ENCODE measurements around the gene MED15.
A peak's percentile ranks its signal among the peaks of the same experiment; 100 is the strongest.

Gene MED15

DNA sequence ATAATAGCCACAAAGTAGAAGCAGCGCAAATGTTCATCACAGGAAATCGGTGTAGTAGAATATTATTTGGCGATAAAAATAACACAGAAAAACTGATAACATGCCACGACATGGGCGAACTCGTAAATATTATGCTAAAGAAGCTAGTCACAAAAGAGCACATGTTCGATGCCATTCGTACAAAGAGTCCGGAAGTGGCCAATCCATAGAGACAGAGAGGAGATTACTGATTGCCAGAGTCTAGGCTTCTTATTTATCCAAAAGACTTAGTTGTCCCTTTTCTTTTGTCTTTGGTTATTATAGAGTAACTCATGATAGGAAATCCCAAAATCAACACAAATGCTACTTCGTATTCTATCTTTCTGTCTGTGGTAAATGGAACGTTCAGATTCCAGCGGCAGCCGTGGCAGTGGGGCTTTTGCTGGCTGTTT, 56.5 kb downstream of the MED15 start:
- ATAC-seq (replicated peaks): no peak
- Mint-ChIP-seq H3K27ac (peak overlapping the region; percentile 82 to 96), H3K9me3 (peaks cover 0 to 3% of the 10 kb centered on the region in 2 donors), H3K4me1 (ENCODE audit: low read depth in 2 of 2) (peaks cover 66 to 71% of the 10 kb centered on the region in 2 donors), H3K4me3 (peak overlapping the region; percentile 82 to 90), H3K27me3 (no peaks in the 10 kb centered on the region), H3K36me3 (ENCODE audit: insufficient read depth) (peaks cover 76% of the 10 kb centered on the region)
- no peak for DNase-seq

DNA sequence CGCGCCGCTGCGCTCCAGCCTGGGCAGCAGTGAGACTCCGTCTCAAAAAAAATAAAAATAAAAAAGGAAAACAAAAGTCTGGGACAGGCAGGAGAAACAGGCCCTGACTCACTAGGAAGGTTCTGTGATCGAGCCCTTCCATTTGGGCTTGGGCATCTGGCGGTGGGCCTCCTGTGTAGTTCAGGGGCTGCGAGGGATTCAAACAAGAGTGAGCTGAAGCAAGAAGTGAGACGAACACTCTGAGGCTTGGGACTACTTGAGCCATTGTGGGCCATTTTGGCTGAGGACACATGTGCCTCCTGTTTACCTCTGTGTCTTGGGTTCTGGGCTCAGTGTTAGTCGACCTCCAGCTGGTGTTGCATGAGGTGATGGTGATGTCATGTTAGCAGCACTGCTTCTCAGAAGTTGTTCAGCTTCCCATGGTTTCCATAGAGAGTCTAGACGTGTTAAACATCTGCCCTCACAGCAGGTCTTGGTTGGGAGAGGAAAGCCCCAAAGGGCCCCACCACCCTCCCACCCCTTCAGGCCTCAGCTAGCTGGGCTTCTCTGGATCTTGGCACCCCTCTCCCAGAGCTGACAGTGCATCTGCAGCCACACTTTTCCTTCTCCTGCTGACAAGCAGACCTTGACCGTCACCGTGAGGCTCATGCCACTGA, 57.8 kb downstream of the MED15 start:
- DNase-seq (no peak), ATAC-seq (replicated peaks) (peak; percentile 2)
- Mint-ChIP-seq H3K27me3 (no peaks in the 10 kb centered on the region), H3K9me3 (no peaks in the 10 kb centered on the region), H3K36me3 (ENCODE audit: insufficient read depth) (peaks cover 76% of the 10 kb centered on the region), H3K4me3 (peak overlapping the region; percentile 82 to 90), H3K27ac (peak overlapping the region; percentile 91 to 96), H3K4me1 (ENCODE audit: low read depth in 2 of 2) (peaks cover 69 to 74% of the 10 kb centered on the region in 2 donors)

DNA sequence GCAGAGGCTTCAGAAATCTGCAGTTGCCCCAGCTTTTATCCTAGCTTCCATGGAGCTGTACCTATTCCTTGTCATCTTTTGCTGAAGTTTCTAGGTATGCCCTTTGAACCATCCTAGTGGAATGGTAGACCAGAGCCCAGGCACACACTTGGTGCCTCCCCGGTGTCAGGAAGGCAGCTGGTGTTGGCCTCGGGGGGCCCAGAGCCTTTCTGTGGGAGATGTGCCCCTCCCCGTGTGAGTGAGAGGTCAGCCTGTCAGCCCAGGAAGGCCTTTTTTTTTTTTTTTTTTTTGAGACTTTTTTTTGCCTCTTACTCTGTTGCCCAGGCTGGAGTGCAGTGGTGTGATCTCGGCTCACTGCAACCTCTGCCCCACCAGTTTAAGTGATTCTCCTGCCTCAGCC, 58.4 kb downstream of the MED15 start:
- H3K36me3 Mint-ChIP-seq (ENCODE audit: insufficient read depth): peaks cover 76% of the 10 kb centered on the region
- H3K27me3 Mint-ChIP-seq: no peaks in the 10 kb centered on the region
- ATAC-seq (replicated peaks) (no peak), DNase-seq (no peak)
- H3K4me3 Mint-ChIP-seq: peak overlapping the region; percentile 82 to 90
- peaks cover 72 to 74% of the 10 kb centered on the region in 2 donors for H3K4me1 Mint-ChIP-seq (ENCODE audit: low read depth in 2 of 2)
- peak overlapping the region; percentile 91 to 96 for H3K27ac Mint-ChIP-seq
- no peaks in the 10 kb centered on the region for H3K9me3 Mint-ChIP-seq

DNA sequence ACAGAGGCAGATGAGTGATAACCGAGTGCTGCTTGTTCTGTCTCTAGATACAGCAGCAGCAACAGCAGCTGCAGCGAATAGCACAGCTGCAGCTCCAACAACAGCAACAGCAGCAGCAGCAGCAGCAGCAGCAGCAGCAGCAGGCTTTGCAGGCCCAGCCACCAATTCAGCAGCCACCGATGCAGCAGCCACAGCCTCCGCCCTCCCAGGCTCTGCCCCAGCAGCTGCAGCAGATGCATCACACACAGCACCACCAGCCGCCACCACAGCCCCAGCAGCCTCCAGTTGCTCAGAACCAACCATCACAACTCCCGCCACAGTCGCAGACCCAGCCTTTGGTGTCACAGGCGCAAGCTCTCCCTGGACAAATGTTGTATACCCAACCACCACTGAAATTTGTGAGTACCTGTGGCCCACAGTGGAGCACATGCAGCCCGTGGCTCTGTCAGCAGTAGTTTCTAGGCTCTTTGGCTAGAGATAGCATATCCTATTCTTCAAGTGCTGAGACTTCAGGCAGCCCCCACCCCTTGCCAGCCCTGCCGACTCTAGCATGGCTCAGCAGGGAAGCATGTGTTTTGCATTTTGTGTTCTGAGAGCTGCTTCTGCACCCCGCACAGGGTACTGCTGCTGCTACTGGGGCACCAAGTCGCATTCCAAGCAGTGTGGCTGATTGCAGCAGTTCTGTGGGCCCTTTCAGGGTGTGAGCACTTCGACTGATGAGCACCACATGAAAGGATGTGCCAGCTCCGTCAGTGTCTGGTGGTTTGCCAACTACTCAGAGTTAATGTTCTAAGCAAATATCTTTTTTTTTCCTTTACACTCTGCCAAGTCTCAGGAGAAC, 59.2 kb downstream of the MED15 start:
- H3K9me3 Mint-ChIP-seq: no peaks in the 10 kb centered on the region
- H3K36me3 Mint-ChIP-seq (ENCODE audit: insufficient read depth): peaks cover 79% of the 10 kb centered on the region
- peak overlapping the region; percentile 91 to 96 for H3K27ac Mint-ChIP-seq
- peaks cover 81 to 82% of the 10 kb centered on the region in 2 donors for H3K4me1 Mint-ChIP-seq (ENCODE audit: low read depth in 2 of 2)
- ATAC-seq (replicated peaks) (peak; percentile 54), DNase-seq (peak; percentile 66 to 70 (median 69))
- no peaks in the 10 kb centered on the region for H3K27me3 Mint-ChIP-seq
- peak overlapping the region; percentile 82 to 90 for H3K4me3 Mint-ChIP-seq

DNA sequence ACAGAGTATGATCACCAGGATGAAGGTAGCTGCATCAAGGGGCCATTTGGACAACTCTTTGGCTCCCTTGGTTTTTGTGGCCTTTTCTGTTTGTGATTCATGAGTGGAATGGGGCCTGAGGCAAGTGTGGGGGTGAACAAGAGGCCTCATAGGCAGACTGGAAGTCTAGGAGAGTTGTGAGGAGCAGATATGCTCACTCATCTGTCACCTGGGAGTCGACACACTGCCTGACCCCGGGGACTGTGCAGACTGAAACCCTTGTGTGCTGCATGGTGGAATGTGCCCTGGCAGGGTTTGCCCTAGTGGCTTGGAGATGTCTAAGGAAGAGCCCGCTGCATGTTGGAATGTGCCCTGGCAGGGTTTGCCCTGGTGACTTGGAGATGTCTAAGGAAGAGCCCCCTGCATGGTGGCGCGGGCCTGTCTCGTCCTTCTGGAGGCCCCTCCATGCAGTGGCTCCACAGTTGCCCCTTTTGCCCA, 60.0 kb downstream of the MED15 start:
- H3K4me1 Mint-ChIP-seq (ENCODE audit: low read depth in 2 of 2): peaks cover 85 to 88% of the 10 kb centered on the region in 2 donors
- no peak for ATAC-seq (replicated peaks)
- H3K4me3 Mint-ChIP-seq: peak overlapping the region; percentile 82 to 90
- peaks cover 80% of the 10 kb centered on the region for H3K36me3 Mint-ChIP-seq (ENCODE audit: insufficient read depth)
- no peaks in the 10 kb centered on the region for H3K9me3 Mint-ChIP-seq
- H3K27me3 Mint-ChIP-seq: no peaks in the 10 kb centered on the region
- peak overlapping the region; percentile 91 to 96 for H3K27ac Mint-ChIP-seq
- no peak for DNase-seq

DNA sequence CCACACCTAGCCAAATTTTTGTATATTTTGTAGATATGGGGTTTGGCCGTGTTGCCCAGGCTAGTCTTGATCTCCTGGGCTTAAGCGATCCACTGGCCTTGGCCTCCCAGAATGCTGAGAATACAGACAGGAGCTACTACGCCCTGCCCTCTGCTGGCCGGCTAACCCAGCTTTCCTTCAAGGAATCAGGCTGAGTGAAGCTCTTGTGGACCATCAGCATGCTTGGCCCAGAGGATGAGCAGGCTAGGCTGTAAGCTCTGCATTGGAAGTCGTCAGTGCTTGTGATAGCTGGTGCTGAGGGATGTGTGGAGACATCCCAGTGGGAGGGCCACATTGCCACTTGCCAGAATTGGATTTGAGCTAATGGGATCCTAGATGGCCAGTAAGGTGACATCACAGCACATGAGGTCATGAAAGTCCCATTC, 60.6 kb downstream of the MED15 start:
- H3K4me1 Mint-ChIP-seq (ENCODE audit: low read depth in 2 of 2): peaks cover 84 to 85% of the 10 kb centered on the region in 2 donors
- peaks cover 80% of the 10 kb centered on the region for H3K36me3 Mint-ChIP-seq (ENCODE audit: insufficient read depth)
- ATAC-seq (replicated peaks): no peak
- no peaks in the 10 kb centered on the region for H3K27me3 Mint-ChIP-seq
- H3K9me3 Mint-ChIP-seq: no peaks in the 10 kb centered on the region
- peak overlapping the region; percentile 91 to 96 for H3K27ac Mint-ChIP-seq
- DNase-seq: no peak
- peak overlapping the region; percentile 82 to 90 for H3K4me3 Mint-ChIP-seq

DNA sequence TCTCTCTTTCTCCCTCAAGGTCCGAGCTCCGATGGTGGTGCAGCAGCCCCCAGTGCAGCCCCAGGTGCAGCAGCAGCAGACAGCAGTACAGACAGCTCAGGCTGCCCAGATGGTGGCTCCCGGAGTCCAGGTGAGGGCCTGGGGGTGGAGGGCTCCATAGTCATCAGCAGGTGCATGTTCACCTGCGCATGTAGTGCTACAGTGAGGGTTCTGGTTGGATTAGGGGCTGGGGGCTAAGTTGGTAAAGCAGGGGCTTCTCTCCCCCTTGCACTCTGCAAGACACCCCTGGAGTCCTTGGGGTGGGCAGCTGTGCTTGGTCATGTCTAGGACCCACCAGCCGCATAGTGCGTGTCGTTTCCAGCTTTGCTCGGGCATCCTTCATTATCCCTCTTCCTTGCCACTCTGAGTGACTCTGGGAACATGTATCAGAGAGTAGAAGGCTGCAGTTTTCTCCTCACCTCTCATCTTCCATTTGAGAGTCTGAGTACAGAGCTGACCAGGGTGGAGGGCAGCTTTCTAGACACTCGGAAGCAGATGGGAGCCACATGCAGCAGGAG, 61.2 kb downstream of the MED15 start:
- ATAC-seq (replicated peaks) (no peak), DNase-seq (no peak)
- Mint-ChIP-seq H3K4me1 (ENCODE audit: low read depth in 2 of 2) (peaks cover 79 to 83% of the 10 kb centered on the region in 2 donors), H3K36me3 (ENCODE audit: insufficient read depth) (peaks cover 80% of the 10 kb centered on the region), H3K4me3 (peak overlapping the region; percentile 82 to 90), H3K27ac (peak overlapping the region; percentile 91 to 96), H3K9me3 (no peaks in the 10 kb centered on the region), H3K27me3 (no peaks in the 10 kb centered on the region)

DNA sequence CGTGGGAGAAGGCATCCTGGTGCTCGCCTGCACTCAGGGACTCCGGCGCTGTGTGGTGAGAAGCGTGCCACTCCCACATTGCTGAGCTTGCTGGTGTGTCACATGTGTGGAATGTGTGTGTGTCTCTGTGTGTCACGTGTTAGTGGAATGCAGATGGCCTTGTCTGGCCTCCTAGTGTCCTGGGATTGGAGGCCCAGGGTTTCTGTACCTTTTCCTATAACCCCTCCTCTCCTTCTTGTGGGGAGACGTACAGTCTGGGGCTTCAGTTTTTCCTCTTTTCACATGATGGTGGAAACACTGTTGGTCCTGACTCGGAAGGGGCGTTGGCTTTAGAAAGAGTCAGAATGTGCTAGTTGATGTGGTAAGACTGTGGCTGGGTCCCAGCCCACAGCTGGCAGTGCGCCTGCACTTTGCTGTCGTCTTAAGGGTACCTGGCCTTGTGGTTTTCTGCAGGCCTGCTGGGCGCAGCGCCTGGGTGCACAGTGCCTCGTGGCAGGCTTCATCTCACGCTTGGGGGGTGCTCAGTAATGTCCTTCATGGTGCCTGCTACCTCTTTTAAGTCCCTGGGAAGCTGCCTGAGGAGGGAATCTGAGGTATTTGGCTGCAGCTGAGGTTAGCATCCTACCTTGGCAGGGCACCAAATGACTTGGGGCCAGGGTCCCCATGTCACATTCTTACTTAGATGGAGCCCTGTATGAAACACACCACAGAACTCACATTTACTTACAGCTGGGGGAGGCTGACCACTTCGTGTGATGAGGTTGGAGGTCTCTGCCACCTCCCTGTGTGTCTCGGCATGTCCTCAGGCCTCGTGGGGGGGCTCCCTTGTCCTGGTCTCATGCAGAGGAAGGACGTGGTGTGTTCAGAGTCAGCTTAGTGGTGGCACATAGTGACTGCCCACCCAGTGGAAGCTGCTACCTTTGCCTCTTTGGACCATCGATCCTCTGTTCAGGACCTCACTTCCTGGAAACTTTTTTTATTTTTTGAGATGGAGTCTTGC, 61.9 kb downstream of the MED15 start:
- Mint-ChIP-seq H3K36me3 (ENCODE audit: insufficient read depth) (peaks cover 84% of the 10 kb centered on the region), H3K4me3 (peak overlapping the region; percentile 82 to 90), H3K27me3 (no peaks in the 10 kb centered on the region), H3K27ac (peak overlapping the region; percentile 91 to 96), H3K4me1 (ENCODE audit: low read depth in 2 of 2) (peaks cover 71 to 82% of the 10 kb centered on the region in 2 donors), H3K9me3 (no peaks in the 10 kb centered on the region)
- ATAC-seq (replicated peaks): peak; percentile 80
- DNase-seq: peak; percentile 84 to 85 (median 85)

DNA sequence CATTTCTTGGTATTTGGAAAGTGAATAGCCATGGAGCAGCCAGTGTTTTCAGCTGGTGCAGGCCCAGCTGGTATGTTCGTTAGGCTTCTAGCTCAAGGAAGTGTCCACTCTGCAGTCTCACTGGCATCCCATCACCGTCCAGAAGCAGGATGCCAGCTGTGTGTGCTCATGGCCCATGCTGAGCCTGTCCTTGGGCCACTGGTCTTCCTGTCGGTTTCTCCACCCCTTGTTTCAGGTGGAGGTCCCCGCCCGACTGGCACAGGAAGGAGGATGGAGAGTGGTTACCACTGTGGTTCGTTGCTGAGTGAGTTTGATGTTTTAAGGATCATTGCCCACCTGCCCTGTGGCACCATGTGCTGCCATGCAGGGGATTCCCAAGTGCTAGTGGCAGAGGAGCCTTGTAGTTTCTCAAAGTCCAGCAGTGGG, 63.7 kb downstream of the MED15 start:
- Mint-ChIP-seq H3K27me3 (no peaks in the 10 kb centered on the region), H3K9me3 (no peaks in the 10 kb centered on the region), H3K4me1 (ENCODE audit: low read depth in 2 of 2) (peaks cover 57 to 72% of the 10 kb centered on the region in 2 donors), H3K4me3 (peak overlapping the region; percentile 64 to 73), H3K27ac (peak overlapping the region; percentile 77 to 91), H3K36me3 (ENCODE audit: insufficient read depth) (peaks cover 88% of the 10 kb centered on the region)
- DNase-seq (no peak), ATAC-seq (replicated peaks) (peak; percentile 2)

DNA sequence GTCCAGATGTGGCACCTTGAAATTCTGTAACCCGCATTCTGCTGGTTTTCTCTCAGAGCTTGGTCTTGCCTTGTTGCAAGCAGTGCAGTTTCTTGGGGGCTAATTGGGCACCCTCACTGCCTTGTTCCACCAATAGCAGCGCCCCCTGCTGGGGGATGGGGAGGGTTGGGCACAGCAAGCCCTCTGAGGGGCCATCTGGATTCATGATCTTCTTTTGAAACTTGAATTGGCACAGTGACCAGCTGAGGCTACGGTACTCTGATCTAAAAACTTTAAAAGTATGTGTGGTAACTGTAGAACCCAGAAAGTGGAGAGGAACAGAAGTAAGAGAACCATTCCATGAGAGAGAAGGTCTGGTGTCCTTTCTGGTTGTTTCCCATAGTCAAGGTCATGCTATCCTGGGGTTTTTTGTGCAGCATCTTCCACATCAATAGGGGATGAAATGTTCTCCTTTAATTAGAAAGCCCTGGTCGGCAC, 64.2 kb downstream of the MED15 start:
- ATAC-seq (replicated peaks) (peak; percentile 0), DNase-seq (peak; percentile 61 to 68 (median 67))
- Mint-ChIP-seq H3K27me3 (no peaks in the 10 kb centered on the region), H3K36me3 (ENCODE audit: insufficient read depth) (peaks cover 93% of the 10 kb centered on the region), H3K9me3 (no peaks in the 10 kb centered on the region), H3K27ac (peak overlapping the region; percentile 77 to 91), H3K4me1 (ENCODE audit: low read depth in 2 of 2) (peaks cover 55 to 69% of the 10 kb centered on the region in 2 donors), H3K4me3 (peak overlapping the region; percentile 64 to 73)

DNA sequence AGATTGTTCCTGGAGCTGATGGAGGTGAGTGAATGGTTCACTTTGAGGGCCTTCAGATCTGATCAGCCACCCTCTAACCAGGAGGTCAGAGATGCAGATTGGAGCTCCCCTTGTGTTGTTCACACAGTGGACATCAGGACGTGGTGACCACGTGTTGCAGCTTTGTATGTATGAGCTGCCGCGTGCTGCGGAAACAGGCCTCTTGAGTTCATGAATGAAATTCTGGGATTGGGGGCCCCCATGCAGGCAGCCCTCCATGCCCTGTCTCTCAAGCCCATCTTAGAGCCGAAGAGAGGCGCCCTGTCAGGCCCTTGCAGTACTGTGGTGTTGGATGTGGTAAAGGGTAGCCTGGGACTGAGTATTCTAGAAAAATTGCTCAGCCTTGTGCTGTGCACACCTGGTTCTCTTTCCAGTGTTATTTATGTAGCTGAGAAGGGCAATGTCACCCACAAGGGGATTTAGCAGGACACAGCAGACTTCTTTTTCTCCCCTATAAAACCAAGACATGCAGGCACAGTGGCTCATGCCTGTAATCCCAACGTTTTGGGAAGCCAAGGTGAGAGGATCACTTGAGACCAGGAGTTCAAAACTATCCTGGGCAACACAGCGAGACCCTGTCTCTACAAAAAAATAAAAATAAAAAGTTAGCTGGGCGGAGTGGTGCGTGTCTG, 64.9 kb downstream of the MED15 start:
- Mint-ChIP-seq H3K27ac (peak overlapping the region; percentile 77 to 91), H3K4me3 (peak overlapping the region; percentile 64 to 73)

More for the DNA sequence above, 64.9 kb downstream of the MED15 start:
- Mint-ChIP-seq H3K9me3 (no peaks in the 10 kb centered on the region), H3K27me3 (no peaks in the 10 kb centered on the region), H3K36me3 (ENCODE audit: insufficient read depth) (peaks cover 90% of the 10 kb centered on the region), H3K4me1 (ENCODE audit: low read depth in 2 of 2) (peaks cover 49 to 63% of the 10 kb centered on the region in 2 donors)
- DNase-seq (no peak), ATAC-seq (replicated peaks) (no peak)

Measured in effector memory CD8-positive, alpha-beta T cell (primary cell).